A549 treated with Mapracorat at 1 μM for 4 hours (cell line): ENCODE data around the gene POLG. TPM values are rescaled to one million over a fixed set of nuclear protein-coding genes. Genes with fewer than 3 reads are reported as not detected.

Experiments used
- total RNA-seq: library from RNA; stranded (reverse); fragments of 200-300 nt; extraction: Qiagen RNA extraction; gene quantifications from 5 replicates; pipeline ENCODE4 v1.2.3, GENCODE V29; 2022

The POLG gene
- 49.1 to 68.4 TPM (median 59.8 TPM) in 5 replicates for total RNA-seq

GRCh38 chr15:89334510-89335297 lies at the start of gene POLG:
POLG (minus strand) TSS chr15:89334824; CDS start chr15:89333754, 1,070 bp downstream.

Other genes starting within 250 kb of the POLG start
- 101 to 181 TPM (median 138 TPM) in 5 replicates for gene ABHD2, start 246.4 kb downstream of the POLG start, total RNA-seq
- not detected in 5 replicates for gene RLBP1, start 113.2 kb downstream of the POLG start, total RNA-seq
- gene FANCI, start 90.8 kb downstream of the POLG start, total RNA-seq, result 49.2 to 65.0 TPM (median 59.5 TPM) in 5 replicates
- gene RHCG, start 161.8 kb upstream of the POLG start, total RNA-seq, result 35.5 to 49.8 TPM (median 39.6 TPM) in 5 replicates
- gene TICRR, start 240.6 kb upstream of the POLG start, total RNA-seq, result 10.9 to 13.5 TPM (median 12.0 TPM) in 5 replicates